Measurements from ENCODE around the gene CYP4F12. TPM values are rescaled to one million over a fixed set of nuclear protein-coding genes. Genes with fewer than 3 reads are reported as not detected.
"Not testable (repeated sequence)": the region's sequence is repeated elsewhere in the genome, so short reads cannot be mapped to it uniquely, and the experiment has no call there.

CYP4F12 gene
- total and polyA plus RNA-seq, 2 experiments from 2014 or later = not detected

DNA sequence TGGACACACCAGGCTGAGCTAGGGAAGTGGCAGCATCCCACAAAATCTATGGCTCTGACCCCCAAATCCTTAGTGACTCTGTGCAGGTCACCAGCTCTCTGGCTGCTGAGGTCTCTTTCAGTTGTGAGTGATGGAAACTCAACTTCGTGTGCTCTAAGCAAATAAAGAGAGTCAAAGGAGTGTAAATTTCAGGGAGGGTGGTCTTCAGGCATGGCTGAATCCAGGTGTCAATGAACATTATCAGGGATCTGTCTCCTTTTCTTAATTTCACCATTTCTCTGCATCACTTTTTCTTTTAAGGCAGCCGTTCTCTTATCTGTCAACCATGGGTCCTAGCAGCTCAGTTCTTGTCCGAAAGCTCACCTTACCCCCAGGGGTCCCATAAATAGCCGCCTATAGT lies 6.2 kb downstream of the CYP4F12 start:
- H3K27ac Mint-ChIP-seq = no peak overlapping the region
- no peaks in the 10 kb centered on the region for H3K27me3 Mint-ChIP-seq (ENCODE audit: insufficient read depth, low read depth, poor library complexity)
- H4K20me1 ChIP-seq (replicated peaks; ENCODE audit: insufficient read depth) = no peaks in the 10 kb centered on the region
- no peak overlapping the region; the same call in 2 of the 3 replicates for H3K4me3 Mint-ChIP-seq
- H3K9me2 ChIP-seq (ENCODE audit: insufficient read depth) = no peaks in the 10 kb centered on the region
- no peak overlapping the region for H3K27ac ChIP-seq (ENCODE audit: low read depth)
- no peak overlapping the region for H2AFZ ChIP-seq
- peaks cover 96% of the 10 kb centered on the region for H3K9me3 Mint-ChIP-seq
- TF ChIP-seq ZNF114 (CRISPR knock-in tag; IDR thresholded peaks at IDR 0.05) (no peak), NANOG (IDR thresholded peaks at IDR 0.05; ENCODE audit: borderline replicate concordance) (no peak), JUNB (IDR thresholded peaks at IDR 0.05; ENCODE audit: unreplicated experiment) (no peak), ZNF331 (CRISPR knock-in tag; IDR thresholded peaks at IDR 0.05; ENCODE audit: low read depth) (no peak), EZH2phosphoT487 (IDR thresholded peaks at IDR 0.05; ENCODE audit: unreplicated experiment) (no peak), POLR2AphosphoS5 (IDR thresholded peaks at IDR 0.05; ENCODE audit: low read depth) (no peak)
- TF ChIP-seq, protein P1, sequence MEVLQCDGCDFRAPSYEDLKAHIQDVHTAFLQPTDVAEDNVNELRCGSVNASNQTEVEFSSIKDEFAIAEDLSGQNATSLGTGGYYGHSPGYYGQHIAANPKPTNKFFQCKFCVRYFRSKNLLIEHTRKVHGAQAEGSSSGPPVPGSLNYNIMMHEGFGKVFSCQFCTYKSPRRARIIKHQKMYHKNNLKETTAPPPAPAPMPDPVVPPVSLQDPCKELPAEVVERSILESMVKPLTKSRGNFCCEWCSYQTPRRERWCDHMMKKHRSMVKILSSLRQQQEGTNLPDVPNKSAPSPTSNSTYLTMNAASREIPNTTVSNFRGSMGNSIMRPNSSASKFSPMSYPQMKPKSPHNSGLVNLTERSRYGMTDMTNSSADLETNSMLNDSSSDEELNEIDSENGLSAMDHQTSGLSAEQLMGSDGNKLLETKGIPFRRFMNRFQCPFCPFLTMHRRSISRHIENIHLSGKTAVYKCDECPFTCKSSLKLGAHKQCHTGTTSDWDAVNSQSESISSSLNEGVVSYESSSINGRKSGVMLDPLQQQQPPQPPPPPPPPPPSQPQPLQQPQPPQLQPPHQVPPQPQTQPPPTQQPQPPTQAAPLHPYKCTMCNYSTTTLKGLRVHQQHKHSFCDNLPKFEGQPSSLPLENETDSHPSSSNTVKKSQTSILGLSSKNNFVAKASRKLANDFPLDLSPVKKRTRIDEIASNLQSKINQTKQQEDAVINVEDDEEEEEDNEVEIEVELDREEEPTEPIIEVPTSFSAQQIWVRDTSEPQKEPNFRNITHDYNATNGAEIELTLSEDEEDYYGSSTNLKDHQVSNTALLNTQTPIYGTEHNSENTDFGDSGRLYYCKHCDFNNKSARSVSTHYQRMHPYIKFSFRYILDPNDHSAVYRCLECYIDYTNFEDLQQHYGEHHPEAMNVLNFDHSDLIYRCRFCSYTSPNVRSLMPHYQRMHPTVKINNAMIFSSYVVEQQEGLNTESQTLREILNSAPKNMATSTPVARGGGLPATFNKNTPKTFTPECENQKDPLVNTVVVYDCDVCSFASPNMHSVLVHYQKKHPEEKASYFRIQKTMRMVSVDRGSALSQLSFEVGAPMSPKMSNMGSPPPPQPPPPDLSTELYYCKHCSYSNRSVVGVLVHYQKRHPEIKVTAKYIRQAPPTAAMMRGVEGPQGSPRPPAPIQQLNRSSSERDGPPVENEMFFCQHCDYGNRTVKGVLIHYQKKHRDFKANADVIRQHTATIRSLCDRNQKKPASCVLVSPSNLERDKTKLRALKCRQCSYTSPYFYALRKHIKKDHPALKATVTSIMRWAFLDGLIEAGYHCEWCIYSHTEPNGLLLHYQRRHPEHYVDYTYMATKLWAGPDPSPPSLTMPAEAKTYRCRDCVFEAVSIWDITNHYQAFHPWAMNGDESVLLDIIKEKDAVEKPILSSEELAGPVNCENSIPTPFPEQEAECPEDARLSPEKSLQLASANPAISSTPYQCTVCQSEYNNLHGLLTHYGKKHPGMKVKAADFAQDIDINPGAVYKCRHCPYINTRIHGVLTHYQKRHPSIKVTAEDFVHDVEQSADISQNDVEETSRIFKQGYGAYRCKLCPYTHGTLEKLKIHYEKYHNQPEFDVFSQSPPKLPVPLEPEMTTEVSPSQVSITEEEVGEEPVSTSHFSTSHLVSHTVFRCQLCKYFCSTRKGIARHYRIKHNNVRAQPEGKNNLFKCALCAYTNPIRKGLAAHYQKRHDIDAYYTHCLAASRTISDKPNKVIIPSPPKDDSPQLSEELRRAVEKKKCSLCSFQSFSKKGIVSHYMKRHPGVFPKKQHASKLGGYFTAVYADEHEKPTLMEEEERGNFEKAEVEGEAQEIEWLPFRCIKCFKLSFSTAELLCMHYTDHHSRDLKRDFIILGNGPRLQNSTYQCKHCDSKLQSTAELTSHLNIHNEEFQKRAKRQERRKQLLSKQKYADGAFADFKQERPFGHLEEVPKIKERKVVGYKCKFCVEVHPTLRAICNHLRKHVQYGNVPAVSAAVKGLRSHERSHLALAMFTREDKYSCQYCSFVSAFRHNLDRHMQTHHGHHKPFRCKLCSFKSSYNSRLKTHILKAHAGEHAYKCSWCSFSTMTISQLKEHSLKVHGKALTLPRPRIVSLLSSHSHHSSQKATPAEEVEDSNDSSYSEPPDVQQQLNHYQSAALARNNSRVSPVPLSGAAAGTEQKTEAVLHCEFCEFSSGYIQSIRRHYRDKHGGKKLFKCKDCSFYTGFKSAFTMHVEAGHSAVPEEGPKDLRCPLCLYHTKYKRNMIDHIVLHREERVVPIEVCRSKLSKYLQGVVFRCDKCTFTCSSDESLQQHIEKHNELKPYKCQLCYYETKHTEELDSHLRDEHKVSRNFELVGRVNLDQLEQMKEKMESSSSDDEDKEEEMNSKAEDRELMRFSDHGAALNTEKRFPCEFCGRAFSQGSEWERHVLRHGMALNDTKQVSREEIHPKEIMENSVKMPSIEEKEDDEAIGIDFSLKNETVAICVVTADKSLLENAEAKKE (CRISPR knock-in tag; IDR thresholded peaks at IDR 0.05) = no peak
- TF ChIP-seq, protein P2, sequence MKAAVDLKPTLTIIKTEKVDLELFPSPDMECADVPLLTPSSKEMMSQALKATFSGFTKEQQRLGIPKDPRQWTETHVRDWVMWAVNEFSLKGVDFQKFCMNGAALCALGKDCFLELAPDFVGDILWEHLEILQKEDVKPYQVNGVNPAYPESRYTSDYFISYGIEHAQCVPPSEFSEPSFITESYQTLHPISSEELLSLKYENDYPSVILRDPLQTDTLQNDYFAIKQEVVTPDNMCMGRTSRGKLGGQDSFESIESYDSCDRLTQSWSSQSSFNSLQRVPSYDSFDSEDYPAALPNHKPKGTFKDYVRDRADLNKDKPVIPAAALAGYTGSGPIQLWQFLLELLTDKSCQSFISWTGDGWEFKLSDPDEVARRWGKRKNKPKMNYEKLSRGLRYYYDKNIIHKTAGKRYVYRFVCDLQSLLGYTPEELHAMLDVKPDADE (IDR thresholded peaks at IDR 0.05) = no peak
- TF ChIP-seq, protein P3, sequence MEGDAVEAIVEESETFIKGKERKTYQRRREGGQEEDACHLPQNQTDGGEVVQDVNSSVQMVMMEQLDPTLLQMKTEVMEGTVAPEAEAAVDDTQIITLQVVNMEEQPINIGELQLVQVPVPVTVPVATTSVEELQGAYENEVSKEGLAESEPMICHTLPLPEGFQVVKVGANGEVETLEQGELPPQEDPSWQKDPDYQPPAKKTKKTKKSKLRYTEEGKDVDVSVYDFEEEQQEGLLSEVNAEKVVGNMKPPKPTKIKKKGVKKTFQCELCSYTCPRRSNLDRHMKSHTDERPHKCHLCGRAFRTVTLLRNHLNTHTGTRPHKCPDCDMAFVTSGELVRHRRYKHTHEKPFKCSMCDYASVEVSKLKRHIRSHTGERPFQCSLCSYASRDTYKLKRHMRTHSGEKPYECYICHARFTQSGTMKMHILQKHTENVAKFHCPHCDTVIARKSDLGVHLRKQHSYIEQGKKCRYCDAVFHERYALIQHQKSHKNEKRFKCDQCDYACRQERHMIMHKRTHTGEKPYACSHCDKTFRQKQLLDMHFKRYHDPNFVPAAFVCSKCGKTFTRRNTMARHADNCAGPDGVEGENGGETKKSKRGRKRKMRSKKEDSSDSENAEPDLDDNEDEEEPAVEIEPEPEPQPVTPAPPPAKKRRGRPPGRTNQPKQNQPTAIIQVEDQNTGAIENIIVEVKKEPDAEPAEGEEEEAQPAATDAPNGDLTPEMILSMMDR (conservative IDR thresholded peaks at IDR 0.05; ENCODE audit: low read depth in 2 of 2) = no peak
- DNase-seq (ENCODE audit: low spot score) = no peak
- H3K4me2 ChIP-seq = no peak overlapping the region
- H3K79me2 ChIP-seq (replicated peaks; ENCODE audit: insufficient read depth) = no peaks in the 10 kb centered on the region
- no peaks in the 10 kb centered on the region for H3K4me1 Mint-ChIP-seq
- no peaks in the 10 kb centered on the region for H3F3A ChIP-seq (replicated peaks; ENCODE audit: low read depth)
- H3K36me3 Mint-ChIP-seq (ENCODE audit: low read depth) = peaks cover 55% of the 10 kb centered on the region
- no peaks in the 10 kb centered on the region for H3K4me1 ChIP-seq (ENCODE audit: insufficient read depth)
- H3K27me3 ChIP-seq (ENCODE audit: insufficient read depth) = no peaks in the 10 kb centered on the region
- no peak overlapping the region for H3K4me3 ChIP-seq
- ATAC-seq = no peak
- H3K36me3 ChIP-seq (ENCODE audit: insufficient read depth) = no peaks in the 10 kb centered on the region; the same call in 1 of the 2 replicates

DNA sequence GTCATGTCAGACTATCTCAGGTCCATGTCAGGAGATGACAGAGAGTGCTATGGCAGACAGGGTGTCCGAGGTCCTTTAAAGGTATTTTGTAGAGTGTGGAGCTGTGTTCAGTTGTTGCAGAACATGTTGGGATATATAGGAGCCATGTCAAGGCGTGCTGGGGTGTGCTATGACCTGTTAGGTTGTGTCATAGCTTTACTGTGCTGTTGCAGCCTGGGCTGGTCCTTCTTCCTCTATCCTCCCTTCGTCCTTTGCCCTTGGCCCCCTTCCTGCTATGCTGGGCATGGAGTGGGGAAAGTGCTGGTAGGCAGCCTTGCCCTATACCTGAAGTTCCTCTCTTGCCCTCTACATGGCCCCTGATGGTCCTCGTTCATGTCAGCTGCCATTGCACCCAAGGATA lies 7.0 kb downstream of the CYP4F12 start:
- Mint-ChIP-seq H3K36me3 (ENCODE audit: low read depth) (peaks cover 55% of the 10 kb centered on the region), H3K9me3 (peaks cover 96% of the 10 kb centered on the region)
- H3K9me2 ChIP-seq (ENCODE audit: insufficient read depth); H3K27ac ChIP-seq (ENCODE audit: low read depth); H3K4me3 Mint-ChIP-seq; H3F3A ChIP-seq (replicated peaks; ENCODE audit: low read depth); ATAC-seq; H3K4me1 ChIP-seq (ENCODE audit: insufficient read depth); H3K36me3 ChIP-seq (ENCODE audit: insufficient read depth); H3K4me1 Mint-ChIP-seq; DNase-seq (ENCODE audit: low spot score); H4K20me1 ChIP-seq (replicated peaks; ENCODE audit: insufficient read depth); H3K4me2 ChIP-seq; H2AFZ ChIP-seq; H3K4me3 ChIP-seq; H3K79me2 ChIP-seq (replicated peaks; ENCODE audit: insufficient read depth); H3K27me3 ChIP-seq (ENCODE audit: insufficient read depth); H3K27ac Mint-ChIP-seq; H3K27me3 Mint-ChIP-seq (ENCODE audit: insufficient read depth, low read depth, poor library complexity): not testable (repeated sequence)
